Astrocyte (in vitro differentiated cells and primary cell): ENCODE measurements around the gene PIP5K1A. TPM values are rescaled to one million over a fixed set of nuclear protein-coding genes. Genes with fewer than 3 reads are reported as not detected.
A peak's percentile ranks its signal among the peaks of the same experiment; 100 is the strongest.

Source experiments
- DNase-seq: peaks from one replicate; pipeline ENCODE4 v3.0.0-alpha.2; 2010; ENCODE audit warnings: low read depth
- FAIRE-seq: peaks from 2 replicates; lab custom pipeline; 2011; peaks lifted over from hg19 to GRCh38; lab: Jason Lieb, UNC
- H2AFZ ChIP-seq: 2 replicates; pipeline ENCODE4 v1.6.0; 2012; ENCODE audit warnings: low read depth, low read length, inconsistent platforms
- H3K27ac ChIP-seq: 2 replicates; pipeline ENCODE4 v1.5.1; 2011; ENCODE audit warnings: low read depth, low read length, inconsistent platforms
- H3K27me3 ChIP-seq: 2 replicates; pipeline ENCODE4 v1.6.0; 2011; ENCODE audit warnings: low read length, inconsistent platforms; ENCODE audit not compliant: insufficient read depth
- H3K36me3 ChIP-seq: 2 replicates; pipeline ENCODE4 v1.5.1; 2011; ENCODE audit warnings: low read length, inconsistent platforms; ENCODE audit not compliant: insufficient read depth
- H3K4me1 ChIP-seq: 2 replicates; pipeline ENCODE4 v1.5.1; 2011; ENCODE audit warnings: low read length, inconsistent platforms; ENCODE audit not compliant: insufficient read depth
- H3K4me2 ChIP-seq: 2 replicates; pipeline ENCODE4 v1.6.0; 2012; ENCODE audit warnings: low read length, inconsistent platforms
- H3K4me3 ChIP-seq: 2 replicates; pipeline ENCODE4 v1.5.1; 2011; ENCODE audit warnings: low read depth, mild to moderate bottlenecking, low read length, inconsistent platforms; ENCODE audit not compliant: insufficient read depth
- H3K79me2 ChIP-seq: 2 replicates; pipeline ENCODE4 v1.6.0; 2012; ENCODE audit warnings: mild to moderate bottlenecking, low read length, inconsistent platforms; ENCODE audit not compliant: insufficient read depth
- H3K9ac ChIP-seq: 2 replicates; pipeline ENCODE4 v1.6.0; 2012; ENCODE audit warnings: mild to moderate bottlenecking, low read length, inconsistent platforms
- H3K9me3 ChIP-seq: 2 replicates; pipeline ENCODE4 v1.5.1; 2012; ENCODE audit warnings: low read depth, mild to moderate bottlenecking, low read length, inconsistent platforms; ENCODE audit not compliant: insufficient read depth
- H4K20me1 ChIP-seq: 2 replicates; pipeline ENCODE4 v1.6.0; 2012; ENCODE audit warnings: low read length, inconsistent platforms; ENCODE audit not compliant: insufficient read depth
- H3K27ac Mint-ChIP-seq: one replicate; pipeline ENCODE4 v1.8.0; 2021; ENCODE audit warnings: mild to moderate bottlenecking, mixed read lengths; ENCODE audit not compliant: unreplicated experiment
- H3K27me3 Mint-ChIP-seq: one replicate; pipeline ENCODE4 v1.8.0; 2021; ENCODE audit warnings: low read depth, mixed read lengths; ENCODE audit not compliant: unreplicated experiment
- H3K36me3 Mint-ChIP-seq: one replicate; pipeline ENCODE4 v1.8.0; 2021; ENCODE audit warnings: low read depth, mixed read lengths; ENCODE audit not compliant: unreplicated experiment
- H3K4me1 Mint-ChIP-seq: one replicate; pipeline ENCODE4 v1.8.0; 2021; ENCODE audit warnings: low read depth, mixed read lengths; ENCODE audit not compliant: unreplicated experiment
- H3K4me3 Mint-ChIP-seq: one replicate; pipeline ENCODE4 v1.8.0; 2021; ENCODE audit warnings: mild to moderate bottlenecking, moderate library complexity, mixed read lengths; ENCODE audit not compliant: unreplicated experiment
- H3K9me3 Mint-ChIP-seq: one replicate; pipeline ENCODE4 v1.8.0; 2021; ENCODE audit warnings: mild to moderate bottlenecking, mixed read lengths; ENCODE audit not compliant: unreplicated experiment
- CTCF ChIP-seq: IDR thresholded peaks from 2 replicates; pipeline ENCODE4 v1.5.1; 2011; ENCODE audit warnings: low read depth, mild to moderate bottlenecking, inconsistent platforms, low read length, moderate library complexity; ENCODE audit not compliant: insufficient read depth
- EZH2 ChIP-seq: IDR thresholded peaks from 2 replicates; pipeline ENCODE4 v1.6.1; 2012; ENCODE audit warnings: mild to moderate bottlenecking, low read length, inconsistent platforms; ENCODE audit not compliant: insufficient read depth
- total RNA-seq: library from RNA; stranded (reverse); gene quantifications from 2 replicates; pipeline ENCODE4 v1.2.1, GENCODE V29; 2021

The PIP5K1A gene
- total RNA-seq, 1 donor from 2014 or later: 121 TPM

- Histone ChIP-seq H3K79me2 (peaks cover 51% of the 10 kb centered on the region), H3K9ac (peak within 1 kb of the TSS; percentile 96), H3K9me3 (no peaks in the 10 kb centered on the region), H3K4me3 (peak within 1 kb of the TSS; percentile 91), H3K27ac (peak within 1 kb of the TSS; percentile 90), H3K27me3 (no peaks in the 10 kb centered on the region), H3K36me3 (peaks cover 10% of the 10 kb centered on the region), H2AFZ (peak within 1 kb of the TSS; percentile 81), H4K20me1 (peaks cover 36% of the 10 kb centered on the region), H3K4me1 (peaks cover 7% of the 10 kb centered on the region), H3K4me2 (peak within 1 kb of the TSS; percentile 97)
- Mint-ChIP-seq H3K27me3 (no peaks in the 10 kb centered on the region), H3K9me3 (no peaks in the 10 kb centered on the region), H3K36me3 (peaks cover 2% of the 10 kb centered on the region), H3K4me3 (peak within 1 kb of the TSS; percentile 88), H3K4me1 (peaks cover 16% of the 10 kb centered on the region), H3K27ac (peak within 1 kb of the TSS; percentile 67)
- no peak for FAIRE-seq
- no peak for TF ChIP-seq EZH2
- TF ChIP-seq CTCF: no peak
- DNase-seq: peak; percentile 92
Measured at GRCh38 chr1:151254217-151255213, 56.2 kb downstream of the PIP5K1A start, which contains the start of gene PSMD4. Gene PSMD4, plus strand, starts transcription at chr1:151254734. Its CDS starts 49 bp downstream, at chr1:151254783.

DNA sequence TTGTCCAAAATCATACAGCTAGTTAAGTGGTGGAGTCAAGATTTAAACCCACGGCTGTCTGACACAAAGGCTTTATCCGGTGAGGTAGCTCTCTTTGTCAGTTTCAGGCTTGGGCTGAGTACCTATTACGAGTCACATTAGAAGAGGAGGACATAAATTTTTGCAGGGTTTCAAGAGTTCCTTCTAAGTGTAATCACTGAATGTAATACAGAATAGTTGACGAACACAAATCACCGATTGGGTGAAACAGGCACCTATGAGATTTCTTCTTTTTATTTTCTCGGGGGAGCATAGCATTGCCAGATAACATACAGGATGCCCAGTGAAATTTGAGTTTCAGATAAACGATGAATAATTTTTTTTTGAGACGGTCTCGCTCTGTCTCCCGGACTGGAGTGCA is 57.0 kb downstream of the PIP5K1A start:
- H3K4me3 ChIP-seq: peak overlapping the region; percentile 91
- peak overlapping the region; percentile 88 for H3K4me3 Mint-ChIP-seq

More for the DNA sequence above, 57.0 kb downstream of the PIP5K1A start:
- no peak for TF ChIP-seq CTCF
- TF ChIP-seq EZH2: no peak
- peak overlapping the region; percentile 97 for H3K4me2 ChIP-seq
- no peak overlapping the region for H2AFZ ChIP-seq
- H3K4me1 ChIP-seq: peaks cover 7% of the 10 kb centered on the region
- peaks cover 4% of the 10 kb centered on the region for H3K36me3 Mint-ChIP-seq
- H3K79me2 ChIP-seq: peaks cover 60% of the 10 kb centered on the region
- peak overlapping the region; percentile 67 for H3K27ac Mint-ChIP-seq
- H3K27ac ChIP-seq: peak overlapping the region; percentile 90
- H3K9me3 ChIP-seq: no peaks in the 10 kb centered on the region
- FAIRE-seq: no peak
- H3K9ac ChIP-seq: peak overlapping the region; percentile 96
- H3K36me3 ChIP-seq: peaks cover 3% of the 10 kb centered on the region
- H4K20me1 ChIP-seq: peaks cover 45% of the 10 kb centered on the region
- H3K27me3 Mint-ChIP-seq: no peaks in the 10 kb centered on the region
- no peaks in the 10 kb centered on the region for H3K9me3 Mint-ChIP-seq
- peaks cover 16% of the 10 kb centered on the region for H3K4me1 Mint-ChIP-seq
- DNase-seq: peak; percentile 5
- H3K27me3 ChIP-seq: no peaks in the 10 kb centered on the region
